ENCODE measurements around the gene HMGXB3.

- TF ChIP-seq CTCF (IDR thresholded peaks at IDR 0.05) (no peak), EZH2 (IDR thresholded peaks at IDR 0.05) (no peak)
Measured at GRCh38 chr5:150061538-150061995, 61.0 kb downstream of the HMGXB3 start.

All from neural progenitor cell (in vitro differentiated cells).